Measurements from ENCODE around the gene ZNF620. TPM values are rescaled to one million over a fixed set of nuclear protein-coding genes. Genes with fewer than 3 reads are reported as not detected.
"Not testable (repeated sequence)": the region's sequence is repeated elsewhere in the genome, so short reads cannot be mapped to it uniquely, and the experiment has no call there.

The ZNF620 gene
- total RNA-seq, 1 experiment from 2014 or later: 11.9 TPM

DNA sequence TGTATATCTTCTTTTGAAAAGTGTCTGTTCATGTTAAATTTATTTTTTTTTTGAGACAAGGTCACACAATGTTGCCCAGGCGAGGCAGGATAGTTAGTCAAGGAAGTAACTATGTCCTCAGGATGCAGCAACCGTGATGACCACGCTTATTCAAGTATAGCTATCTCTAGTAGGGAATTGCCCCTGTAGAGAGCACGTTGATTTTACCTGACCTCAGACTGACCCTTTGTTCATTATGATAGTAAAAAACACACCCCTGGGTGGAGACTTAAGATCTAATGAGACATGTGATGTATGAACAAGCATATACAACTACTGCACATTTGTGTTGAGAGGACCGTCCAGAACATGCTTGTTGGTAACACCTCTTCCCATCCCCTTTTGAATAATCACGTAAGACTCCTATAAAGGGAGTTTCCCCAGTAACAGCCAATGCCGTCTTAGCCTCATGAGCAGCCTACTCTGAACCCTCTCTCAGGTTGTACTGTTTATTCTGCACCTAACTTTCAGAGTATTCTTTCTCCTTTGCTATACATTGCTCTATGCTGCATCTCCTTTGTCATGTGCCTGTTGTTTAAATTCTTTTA, 51.8 kb downstream of the ZNF620 start:
- TF ChIP-seq, protein P1, sequence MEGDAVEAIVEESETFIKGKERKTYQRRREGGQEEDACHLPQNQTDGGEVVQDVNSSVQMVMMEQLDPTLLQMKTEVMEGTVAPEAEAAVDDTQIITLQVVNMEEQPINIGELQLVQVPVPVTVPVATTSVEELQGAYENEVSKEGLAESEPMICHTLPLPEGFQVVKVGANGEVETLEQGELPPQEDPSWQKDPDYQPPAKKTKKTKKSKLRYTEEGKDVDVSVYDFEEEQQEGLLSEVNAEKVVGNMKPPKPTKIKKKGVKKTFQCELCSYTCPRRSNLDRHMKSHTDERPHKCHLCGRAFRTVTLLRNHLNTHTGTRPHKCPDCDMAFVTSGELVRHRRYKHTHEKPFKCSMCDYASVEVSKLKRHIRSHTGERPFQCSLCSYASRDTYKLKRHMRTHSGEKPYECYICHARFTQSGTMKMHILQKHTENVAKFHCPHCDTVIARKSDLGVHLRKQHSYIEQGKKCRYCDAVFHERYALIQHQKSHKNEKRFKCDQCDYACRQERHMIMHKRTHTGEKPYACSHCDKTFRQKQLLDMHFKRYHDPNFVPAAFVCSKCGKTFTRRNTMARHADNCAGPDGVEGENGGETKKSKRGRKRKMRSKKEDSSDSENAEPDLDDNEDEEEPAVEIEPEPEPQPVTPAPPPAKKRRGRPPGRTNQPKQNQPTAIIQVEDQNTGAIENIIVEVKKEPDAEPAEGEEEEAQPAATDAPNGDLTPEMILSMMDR (IDR thresholded peaks at IDR 0.05; ENCODE audit: insufficient read depth in 1 of 2, low read depth in 1 of 2, low read length in 1 of 2, severe bottlenecking in 1 of 2, unreplicated experiment in 1 of 2): no peak
- POLR2A ChIA-PET: no interaction called here
- H3K27me3 ChIP-seq (replicated peaks; ENCODE audit: control insufficient read depth, insufficient read depth, low read length): no peaks in the 10 kb centered on the region
- Mint-ChIP-seq H3K36me3 (ENCODE audit: insufficient read depth, unreplicated experiment) (no peaks in the 10 kb centered on the region), H3K4me1 (ENCODE audit: low read depth, unreplicated experiment) (no peaks in the 10 kb centered on the region), H3K27ac (ENCODE audit: unreplicated experiment) (no peak overlapping the region), H3K9me3 (ENCODE audit: unreplicated experiment) (peaks cover 7% of the 10 kb centered on the region), H3K4me3 (ENCODE audit: unreplicated experiment) (no peak overlapping the region), H3K27me3 (ENCODE audit: insufficient read depth, unreplicated experiment) (no peaks in the 10 kb centered on the region)
- H3K36me3 ChIP-seq (ENCODE audit: control insufficient read depth, insufficient read depth, low read length): no peaks in the 10 kb centered on the region
- no TSS peak for BruUV-seq (replicated peaks)
- no peak overlapping the region for H3K4me3 ChIP-seq (ENCODE audit: low read depth, low read length)
- no peaks in the 10 kb centered on the region for H3K4me1 ChIP-seq
- no peak for DNase-seq
- no peaks in the 10 kb centered on the region for H3K9me3 ChIP-seq
- CTCF ChIA-PET: no interaction called here
- intact Hi-C loops (cut with micrococcal nuclease; ENCODE audit: unreplicated experiment): no loop called here

DNA sequence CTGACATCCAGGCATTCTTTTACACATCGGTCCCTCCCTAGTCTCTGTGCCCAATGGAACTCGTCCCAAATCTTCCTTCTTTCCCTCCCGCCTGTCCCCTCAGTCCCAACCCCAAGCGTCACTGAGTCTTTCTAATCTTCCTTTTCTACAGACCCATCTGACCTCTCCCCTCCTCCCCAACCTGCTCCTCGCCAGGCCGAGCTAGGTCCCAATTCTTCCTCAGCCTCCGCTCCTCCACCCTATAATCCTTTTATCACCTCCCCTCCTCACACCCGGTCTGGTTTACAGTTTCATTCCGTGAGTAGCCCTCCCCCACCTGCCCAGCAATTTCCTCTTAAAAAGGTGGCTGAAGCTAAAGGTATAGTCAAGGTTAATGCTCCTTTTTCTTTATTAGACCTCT, 56.6 kb downstream of the ZNF620 start:
- H3K27me3 Mint-ChIP-seq (ENCODE audit: insufficient read depth, unreplicated experiment); H3K4me1 ChIP-seq; H3K9me3 Mint-ChIP-seq (ENCODE audit: unreplicated experiment); H3K27ac Mint-ChIP-seq (ENCODE audit: unreplicated experiment); H3K4me3 ChIP-seq (ENCODE audit: low read depth, low read length); H3K36me3 ChIP-seq (ENCODE audit: control insufficient read depth, insufficient read depth, low read length); H3K36me3 Mint-ChIP-seq (ENCODE audit: insufficient read depth, unreplicated experiment); DNase-seq; H3K4me1 Mint-ChIP-seq (ENCODE audit: low read depth, unreplicated experiment); H3K27me3 ChIP-seq (replicated peaks; ENCODE audit: control insufficient read depth, insufficient read depth, low read length); H3K9me3 ChIP-seq; intact Hi-C loops (cut with micrococcal nuclease; ENCODE audit: unreplicated experiment); BruUV-seq (replicated peaks); CTCF ChIA-PET; POLR2A ChIA-PET; H3K4me3 Mint-ChIP-seq (ENCODE audit: unreplicated experiment): not testable (repeated sequence)

DNA sequence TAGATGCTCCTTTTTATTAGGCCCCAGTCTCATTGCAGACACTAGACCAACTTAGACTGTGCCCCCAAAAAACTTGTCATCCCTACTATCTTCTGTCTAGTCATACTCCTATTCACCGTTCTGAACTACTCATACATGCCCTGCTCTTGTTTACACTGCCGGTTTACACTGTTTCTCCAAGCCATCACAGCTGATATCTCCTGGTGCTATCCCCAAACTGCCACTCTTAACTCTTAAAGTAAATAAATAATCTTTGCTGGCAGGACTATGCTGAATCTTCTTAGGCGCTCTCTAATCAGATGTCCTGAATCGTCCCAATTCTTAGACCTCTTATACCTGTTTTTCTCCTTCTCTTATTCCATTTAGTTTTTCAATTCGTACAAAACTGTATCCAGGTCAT, 59.8 kb downstream of the ZNF620 start:
- BruUV-seq (replicated peaks); H3K9me3 Mint-ChIP-seq (ENCODE audit: unreplicated experiment): not testable (repeated sequence)

DNA sequence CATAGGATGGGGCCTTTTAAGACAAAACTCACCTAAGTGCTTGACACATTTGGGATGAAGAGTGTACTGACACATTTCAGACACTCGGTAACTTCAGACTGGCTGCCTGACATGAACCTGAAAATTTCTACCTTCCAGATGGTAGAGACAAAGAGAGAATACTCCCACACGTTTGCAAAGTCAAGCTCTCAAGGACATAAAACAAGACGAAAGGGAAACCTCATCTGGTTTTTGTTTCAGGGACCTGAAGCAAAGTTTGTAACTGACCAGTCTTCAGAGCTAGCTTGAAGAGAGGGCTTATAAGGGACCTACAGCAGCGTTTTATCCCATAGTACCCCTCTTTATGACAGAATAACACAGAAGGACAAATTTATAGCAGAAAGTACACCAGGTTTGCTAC, 60.9 kb downstream of the ZNF620 start:
- Histone ChIP-seq H3K27me3 (replicated peaks; ENCODE audit: control insufficient read depth, insufficient read depth, low read length) (no peaks in the 10 kb centered on the region), H3K36me3 (ENCODE audit: control insufficient read depth, insufficient read depth, low read length) (no peaks in the 10 kb centered on the region), H3K4me3 (ENCODE audit: low read depth, low read length) (no peak overlapping the region), H3K9me3 (no peaks in the 10 kb centered on the region), H3K4me1 (no peaks in the 10 kb centered on the region)
- BruUV-seq (replicated peaks): no TSS peak
- H3K27me3 Mint-ChIP-seq (ENCODE audit: insufficient read depth, unreplicated experiment): no peaks in the 10 kb centered on the region
- H3K9me3 Mint-ChIP-seq (ENCODE audit: unreplicated experiment): no peaks in the 10 kb centered on the region
- DNase-seq: no peak
- H3K4me3 Mint-ChIP-seq (ENCODE audit: unreplicated experiment): no peak overlapping the region
- no peaks in the 10 kb centered on the region for H3K36me3 Mint-ChIP-seq (ENCODE audit: insufficient read depth, unreplicated experiment)
- H3K27ac Mint-ChIP-seq (ENCODE audit: unreplicated experiment): no peak overlapping the region
- CTCF ChIA-PET: no interaction called here
- intact Hi-C loops (cut with micrococcal nuclease; ENCODE audit: unreplicated experiment): no loop called here
- no peaks in the 10 kb centered on the region for H3K4me1 Mint-ChIP-seq (ENCODE audit: low read depth, unreplicated experiment)
- TF ChIP-seq, protein P1 (IDR thresholded peaks at IDR 0.05; ENCODE audit: insufficient read depth in 1 of 2, low read depth in 1 of 2, low read length in 1 of 2, severe bottlenecking in 1 of 2, unreplicated experiment in 1 of 2): no peak
- POLR2A ChIA-PET: no interaction called here

More for the DNA sequence above, 59.8 kb downstream of the ZNF620 start:
- H3K9me3 ChIP-seq; intact Hi-C loops (cut with micrococcal nuclease; ENCODE audit: unreplicated experiment); H3K27ac Mint-ChIP-seq (ENCODE audit: unreplicated experiment); H3K27me3 Mint-ChIP-seq (ENCODE audit: insufficient read depth, unreplicated experiment); POLR2A ChIA-PET; H3K36me3 Mint-ChIP-seq (ENCODE audit: insufficient read depth, unreplicated experiment); DNase-seq; H3K4me3 ChIP-seq (ENCODE audit: low read depth, low read length); H3K4me3 Mint-ChIP-seq (ENCODE audit: unreplicated experiment); CTCF ChIA-PET; H3K36me3 ChIP-seq (ENCODE audit: control insufficient read depth, insufficient read depth, low read length); H3K4me1 ChIP-seq; H3K4me1 Mint-ChIP-seq (ENCODE audit: low read depth, unreplicated experiment); H3K27me3 ChIP-seq (replicated peaks; ENCODE audit: control insufficient read depth, insufficient read depth, low read length): not testable (repeated sequence)

Other genes with a start within 250 kb of the ZNF620 start
- 45.8 and 47.3 TPM in 2 replicates for gene EIF1B, start 196.3 kb upstream of the ZNF620 start, total RNA-seq (2022)
- gene ENTPD3, start 118.9 kb upstream of the ZNF620 start, total RNA-seq (2022): not detected in 2 replicates
- gene RPL14, start 48.7 kb upstream of the ZNF620 start, total RNA-seq (2022): 1,589 and 1,699 TPM in 2 replicates
- 4.9 and 6.8 TPM in 2 replicates for gene ZNF619, start 28.9 kb upstream of the ZNF620 start, total RNA-seq (2022)
- 23.6 and 23.7 TPM in 2 replicates for gene ZNF621, start 18.9 kb downstream of the ZNF620 start, total RNA-seq (2022)